Epithelial cell of esophagus (primary cell): ENCODE results near the gene QKI.

Experiments used
- DNase-seq: peaks from one replicate; pipeline ENCODE4 v3.0.0; 2010; ENCODE audit warnings: low read depth
- H3K4me3 ChIP-seq: 2 replicates; pipeline ENCODE4 v1.5.1; 2011; ENCODE audit warnings: mild to moderate bottlenecking, low read length, control low read depth
- CTCF ChIP-seq: IDR thresholded peaks from 2 replicates; pipeline ENCODE4 v1.5.1; 2011; ENCODE audit warnings: low read depth, mild to moderate bottlenecking, low read length, control low read depth, inconsistent platforms; ENCODE audit not compliant: insufficient read depth; ENCODE audit errors: missing control alignments

QKI gene

DNA sequence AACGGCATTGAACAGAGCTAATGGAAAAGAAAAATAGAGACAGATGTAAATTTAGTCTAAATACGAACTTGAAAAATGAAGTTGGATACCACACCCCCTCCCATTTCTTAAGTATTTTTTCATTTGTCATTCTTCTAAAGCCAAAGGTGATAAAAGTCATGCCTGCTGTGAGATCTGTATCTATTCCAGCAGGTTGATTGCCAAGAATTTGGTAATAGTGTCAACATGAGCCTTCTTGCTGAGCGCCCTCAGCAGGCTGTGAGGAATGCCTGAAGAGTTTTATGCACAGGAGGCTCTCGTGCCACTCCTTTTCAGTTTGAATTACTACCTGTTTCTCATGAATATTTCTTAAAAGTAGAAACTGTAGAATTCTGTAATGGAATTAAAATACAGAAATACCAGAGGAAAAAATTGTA, 165.4 kb downstream of the QKI start:
- H3K4me3 ChIP-seq, result no peak overlapping the region
- TF ChIP-seq CTCF, result peak; percentile 37
- DNase-seq, result peak; percentile 35

- TF ChIP-seq CTCF, result no peak
- H3K4me3 ChIP-seq, result no peak overlapping the region
- no peak for DNase-seq
Observed at GRCh38 chr6:163580311-163581030, 166.0 kb downstream of the QKI start.

DNA sequence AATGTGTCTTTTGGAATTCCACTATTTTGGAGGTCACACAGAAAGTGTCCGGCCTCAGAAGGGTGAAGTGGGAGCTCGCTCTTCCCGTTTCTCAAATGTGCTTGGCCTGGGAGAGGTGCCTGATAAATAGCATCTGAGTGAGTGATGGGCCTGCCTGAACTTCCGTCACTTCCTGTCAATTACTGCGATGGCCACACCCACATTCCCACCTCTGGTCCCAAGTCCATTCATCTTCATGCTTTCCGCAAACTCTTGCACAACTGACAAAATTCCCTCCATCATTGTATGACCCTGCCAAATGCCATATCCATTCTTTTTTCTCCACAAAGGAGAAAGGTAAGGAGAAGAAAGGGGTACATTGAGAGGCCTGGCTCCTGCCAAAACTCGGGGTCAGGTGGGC, 169.0 kb downstream of the QKI start:
- no peak for TF ChIP-seq CTCF
- H3K4me3 ChIP-seq, result no peak overlapping the region
- DNase-seq, result no peak

DNA sequence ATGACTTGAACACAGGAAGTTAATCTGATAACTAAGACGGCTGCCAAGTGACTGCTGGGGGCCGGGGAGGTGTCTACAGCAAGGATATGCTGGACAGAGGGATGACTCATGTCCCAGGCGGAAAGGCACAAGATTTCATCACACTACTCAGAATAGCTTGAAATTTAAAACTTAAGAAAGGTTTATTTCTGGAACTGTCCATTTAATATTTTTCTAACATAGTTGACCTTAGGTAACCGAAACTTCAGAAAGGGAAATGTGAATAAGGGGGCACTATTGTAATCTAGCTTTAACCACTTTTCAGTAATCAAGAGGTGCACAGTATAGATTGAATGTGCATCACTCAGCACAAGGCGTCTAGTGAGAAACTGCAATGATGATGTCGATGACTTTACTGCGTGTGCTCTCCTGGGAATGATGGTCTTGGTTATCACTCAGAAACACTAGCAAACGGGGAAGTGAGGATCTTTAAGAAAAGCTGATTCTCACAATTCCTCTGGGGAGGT, 171.5 kb downstream of the QKI start:
- DNase-seq, result peak; percentile 84
- no peak overlapping the region for H3K4me3 ChIP-seq
- TF ChIP-seq CTCF, result no peak

DNA sequence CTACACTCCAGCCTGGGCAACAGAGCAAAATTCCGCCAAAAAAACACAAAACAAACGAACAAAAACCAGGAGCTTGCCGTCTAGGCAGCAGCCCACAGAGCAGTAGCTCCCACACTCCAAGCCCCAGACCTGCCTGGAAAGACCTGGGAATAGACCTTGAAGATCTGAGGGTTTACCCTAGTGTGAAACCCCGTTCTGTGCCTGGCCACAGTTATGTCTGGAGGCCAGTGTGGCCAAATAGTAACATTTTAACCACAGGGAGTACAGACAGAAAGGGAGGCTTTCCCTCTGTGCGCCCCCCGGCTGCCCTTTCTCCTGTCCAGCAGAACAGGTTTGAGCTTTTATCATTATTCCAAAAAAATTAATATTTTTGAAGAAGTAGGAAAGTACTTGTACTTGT, 172.4 kb downstream of the QKI start:
- DNase-seq, result no peak
- H3K4me3 ChIP-seq, result no peak overlapping the region
- TF ChIP-seq CTCF, result no peak

GRCh38 chr6:163588220-163588919, 173.9 kb downstream of the QKI start:
- no peak overlapping the region for H3K4me3 ChIP-seq
- no peak for TF ChIP-seq CTCF
- DNase-seq, result peak; percentile 73
